ENCODE measurements around the gene KRTAP5-5.
"Not testable (repeated sequence)": the region's sequence is repeated elsewhere in the genome, so short reads cannot be mapped to it uniquely, and the experiment has no call there.

KRTAP5-5 gene

GRCh38 chr11:1642288-1643145, 12.9 kb downstream of the KRTAP5-5 start:
- DNase-seq = no peak

- no peak for DNase-seq
Measured at GRCh38 chr11:1643146-1643690, 13.6 kb downstream of the KRTAP5-5 start.

DNA sequence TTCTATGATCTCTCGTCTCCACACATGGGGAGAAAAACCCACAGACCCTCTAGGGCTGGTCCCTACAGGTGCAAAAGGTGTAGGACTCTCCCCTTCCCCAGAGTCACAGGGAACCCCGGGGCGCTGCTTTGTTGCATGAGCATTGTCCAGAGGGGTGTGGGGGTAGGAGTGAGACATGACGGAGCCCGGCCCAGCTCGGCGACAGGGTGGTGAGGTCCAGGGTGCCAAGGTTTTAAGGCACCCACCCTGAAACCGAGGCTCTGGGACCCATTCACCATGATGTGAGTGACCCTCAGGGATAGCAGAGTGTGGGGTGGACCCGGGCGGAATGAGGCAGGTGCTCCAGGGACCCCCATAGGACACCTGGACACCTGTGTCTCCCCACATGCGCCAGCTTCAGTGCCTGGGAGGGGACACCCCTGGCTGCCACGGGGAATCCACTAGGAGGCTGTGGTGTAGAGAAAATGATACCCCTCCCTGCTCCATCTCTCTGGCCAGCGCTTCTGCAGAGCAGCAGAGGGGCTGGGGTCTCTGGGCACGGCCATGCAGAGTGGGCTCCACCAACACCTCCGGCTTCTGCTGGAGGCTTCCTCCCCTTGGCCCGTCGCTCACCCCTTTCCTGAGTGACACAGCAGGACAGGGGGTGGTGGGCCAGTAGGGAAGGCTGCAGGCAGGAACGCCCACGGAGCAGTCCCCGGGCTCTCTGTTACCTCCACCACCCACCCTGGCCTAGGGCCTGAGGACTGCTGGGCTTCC, 15.2 kb downstream of the KRTAP5-5 start:
- no peak for DNase-seq

- no peak for DNase-seq
Measured at GRCh38 chr11:1645357-1645821, 15.8 kb downstream of the KRTAP5-5 start.

DNA sequence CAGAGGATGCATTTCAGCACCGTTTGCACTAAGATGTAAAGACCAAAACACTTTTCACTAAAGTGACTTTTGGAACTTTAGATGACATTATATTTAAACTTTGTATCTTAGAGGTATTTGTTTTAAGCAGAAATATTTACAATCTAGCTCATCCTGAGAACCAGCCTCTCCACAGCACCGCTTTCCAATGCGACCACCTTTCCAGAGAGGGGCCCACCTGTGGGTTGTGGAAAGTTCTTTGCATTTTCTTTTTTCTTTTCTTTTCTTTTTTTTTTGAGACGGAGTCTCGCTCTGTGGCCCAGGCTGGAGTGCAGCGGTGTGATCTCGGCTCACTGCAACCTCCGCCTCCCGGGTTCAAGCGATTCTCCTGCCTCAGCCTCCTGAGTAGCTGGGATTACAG, 17.0 kb downstream of the KRTAP5-5 start:
- DNase-seq = not testable (repeated sequence)

DNA sequence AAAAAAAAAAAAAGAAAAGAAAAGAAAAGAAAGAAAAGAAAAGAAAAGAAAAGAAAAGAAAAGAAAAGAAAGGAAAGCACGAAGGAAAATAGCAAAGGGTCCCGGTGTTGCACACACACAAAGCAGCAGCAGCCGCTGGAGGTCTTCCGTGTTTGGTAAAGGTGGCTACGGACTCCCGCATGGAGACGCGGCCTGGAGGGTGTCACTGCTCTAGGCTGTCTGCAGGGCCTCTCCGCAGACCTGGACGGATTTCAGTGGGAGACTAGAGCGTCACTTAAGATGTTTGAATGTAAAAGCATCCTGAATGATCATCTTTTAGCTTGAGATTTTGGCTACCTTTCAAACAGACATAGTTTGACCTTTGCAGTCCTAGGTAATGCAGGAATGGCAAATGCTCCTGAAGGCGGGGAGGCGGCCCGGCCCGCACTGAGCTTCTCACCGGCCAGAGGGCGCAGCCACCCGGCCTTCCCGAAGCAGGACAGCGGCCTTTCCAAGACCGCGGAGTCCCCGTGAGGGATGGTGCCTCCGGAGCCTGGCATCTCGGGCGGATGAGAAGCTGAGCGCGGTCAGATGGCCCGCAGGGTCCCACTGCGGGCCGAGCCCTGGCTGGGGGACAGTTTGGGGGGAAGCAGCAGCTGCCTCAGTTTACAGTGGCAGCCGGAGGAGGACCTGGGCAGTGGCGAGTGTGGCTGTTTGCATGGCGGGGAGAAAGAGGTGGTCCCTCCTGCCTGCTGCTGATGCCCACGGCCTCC, 18.5 kb downstream of the KRTAP5-5 start:
- DNase-seq = no peak

DNA sequence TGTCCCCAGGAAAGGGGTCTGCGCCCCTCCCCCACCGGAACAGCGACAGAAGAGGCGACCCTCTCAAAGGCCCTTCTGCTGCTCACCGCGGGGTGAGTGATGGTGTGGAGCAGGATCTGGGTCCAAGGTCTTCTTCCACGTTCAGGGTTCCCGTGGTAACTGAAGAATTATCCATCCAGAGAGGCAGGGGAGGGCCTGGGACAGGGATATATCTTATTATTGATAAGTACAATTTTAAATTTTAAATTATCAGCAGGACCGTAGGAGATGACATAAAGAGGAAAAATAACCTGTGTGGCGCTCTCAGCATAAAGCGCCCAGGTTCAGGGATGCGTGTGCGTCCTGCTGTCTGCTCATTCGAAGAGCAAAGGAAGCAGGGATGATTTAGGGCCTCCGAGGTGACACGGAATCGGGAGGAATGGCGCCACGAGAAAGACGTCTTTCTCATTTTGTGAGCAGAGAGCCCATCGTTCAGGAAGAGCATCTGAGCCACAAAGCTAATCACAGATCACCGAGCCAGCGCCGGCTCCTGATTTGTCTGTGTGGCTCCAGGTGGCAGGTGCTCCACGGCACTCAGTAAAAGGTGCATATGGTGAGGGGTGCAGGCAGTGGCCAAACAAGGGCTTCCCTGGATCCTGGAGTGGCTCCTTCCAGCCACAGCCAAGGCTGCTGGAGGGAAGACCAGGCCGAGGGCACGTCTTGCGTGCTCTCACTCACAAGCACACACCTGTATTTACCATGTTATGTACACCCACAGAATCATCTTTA, 19.3 kb downstream of the KRTAP5-5 start:
- no peak for DNase-seq

DNA sequence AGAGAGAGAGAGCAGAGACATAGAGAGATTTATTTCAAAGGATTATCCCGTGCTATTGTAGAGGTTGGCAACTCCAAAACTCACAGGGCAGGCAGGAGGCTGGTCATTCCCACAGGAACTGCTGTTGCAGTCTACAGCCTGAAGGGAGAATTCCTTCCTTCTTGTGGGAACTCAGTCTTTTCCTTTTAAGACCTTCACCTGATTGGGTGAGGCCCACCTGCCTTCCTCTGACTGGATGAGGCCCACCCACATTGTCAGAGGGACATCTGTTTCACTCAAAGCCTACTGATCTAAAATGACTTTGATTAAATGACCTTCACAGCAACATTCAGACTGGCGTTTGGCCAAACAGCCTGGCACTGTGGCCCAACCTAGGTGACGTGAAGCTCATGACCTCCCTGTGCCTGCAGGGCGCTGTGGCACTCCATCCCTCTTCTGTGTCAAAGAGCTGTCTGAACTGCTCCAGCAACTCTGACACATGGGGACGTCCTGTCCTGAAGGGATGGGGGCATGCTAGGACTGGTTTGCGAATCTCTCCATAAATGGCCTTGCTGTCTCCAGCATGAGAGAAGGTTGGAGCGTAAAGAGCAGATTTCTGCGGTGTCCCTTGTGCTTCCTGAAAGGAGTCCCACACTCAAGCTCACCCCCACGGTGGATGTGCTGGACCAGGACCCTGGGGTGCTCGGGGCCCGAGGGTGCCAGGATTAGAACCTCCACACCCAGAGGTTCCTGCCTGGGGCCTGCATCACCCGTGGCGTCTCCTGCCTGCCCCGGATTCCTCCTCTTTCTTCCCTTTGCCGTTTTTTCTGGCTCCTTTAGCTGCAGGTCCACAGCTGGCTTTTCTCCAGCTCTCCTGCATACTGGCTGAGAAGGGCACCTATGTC, 20.7 kb downstream of the KRTAP5-5 start:
- DNase-seq = no peak

- DNase-seq = no peak
Measured at GRCh38 chr11:1650918-1651262, 21.3 kb downstream of the KRTAP5-5 start.

DNA sequence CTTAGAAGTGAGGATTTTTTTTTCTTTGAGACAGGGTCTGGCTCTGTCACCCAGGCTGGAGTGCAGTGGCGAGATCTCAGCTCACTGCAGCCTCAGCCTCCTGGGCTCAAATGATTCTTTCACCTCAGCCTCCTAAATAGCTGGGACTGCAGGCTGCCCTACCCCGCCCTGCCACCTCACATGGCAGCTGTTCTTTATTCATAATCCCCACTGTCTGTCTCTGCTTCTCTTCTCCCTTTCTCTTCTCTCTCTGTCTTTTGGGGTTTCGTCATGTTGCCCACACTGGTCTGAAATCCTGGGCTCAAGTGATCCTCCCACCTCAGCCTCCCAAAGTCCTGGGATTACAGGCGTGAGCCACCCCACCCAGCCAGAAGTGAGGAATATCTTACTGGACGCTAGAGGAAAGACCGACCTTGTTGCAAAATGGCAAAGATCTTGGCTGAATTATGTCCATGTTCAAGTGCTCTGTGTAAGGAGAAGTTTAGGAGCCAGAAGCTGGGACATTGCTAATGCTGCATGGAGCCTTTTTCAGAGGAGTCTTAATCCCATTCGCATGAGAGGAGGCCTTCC, 21.9 kb downstream of the KRTAP5-5 start:
- no peak for DNase-seq

DNA sequence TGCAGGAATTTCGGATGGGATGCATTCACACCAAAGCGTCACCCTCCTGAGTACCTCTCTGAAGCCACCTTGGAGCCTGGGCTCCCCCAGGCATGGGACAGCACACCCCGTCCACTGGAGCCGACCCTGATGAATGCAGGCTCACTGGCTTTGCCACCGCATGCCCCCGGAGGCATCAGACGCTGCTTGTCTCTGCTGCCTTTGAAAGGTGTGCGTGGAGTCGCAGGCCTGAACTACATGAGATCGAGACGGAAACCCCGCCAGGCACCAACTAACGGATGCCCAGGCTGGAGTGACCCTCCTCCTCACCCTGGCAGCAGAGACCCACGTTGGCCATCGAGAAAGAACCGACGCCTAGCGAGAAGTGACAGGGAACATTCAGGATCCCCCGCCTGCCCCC, 22.5 kb downstream of the KRTAP5-5 start:
- DNase-seq = no peak

- DNase-seq = no peak
Measured at GRCh38 chr11:1652442-1652770, 22.8 kb downstream of the KRTAP5-5 start.

DNA sequence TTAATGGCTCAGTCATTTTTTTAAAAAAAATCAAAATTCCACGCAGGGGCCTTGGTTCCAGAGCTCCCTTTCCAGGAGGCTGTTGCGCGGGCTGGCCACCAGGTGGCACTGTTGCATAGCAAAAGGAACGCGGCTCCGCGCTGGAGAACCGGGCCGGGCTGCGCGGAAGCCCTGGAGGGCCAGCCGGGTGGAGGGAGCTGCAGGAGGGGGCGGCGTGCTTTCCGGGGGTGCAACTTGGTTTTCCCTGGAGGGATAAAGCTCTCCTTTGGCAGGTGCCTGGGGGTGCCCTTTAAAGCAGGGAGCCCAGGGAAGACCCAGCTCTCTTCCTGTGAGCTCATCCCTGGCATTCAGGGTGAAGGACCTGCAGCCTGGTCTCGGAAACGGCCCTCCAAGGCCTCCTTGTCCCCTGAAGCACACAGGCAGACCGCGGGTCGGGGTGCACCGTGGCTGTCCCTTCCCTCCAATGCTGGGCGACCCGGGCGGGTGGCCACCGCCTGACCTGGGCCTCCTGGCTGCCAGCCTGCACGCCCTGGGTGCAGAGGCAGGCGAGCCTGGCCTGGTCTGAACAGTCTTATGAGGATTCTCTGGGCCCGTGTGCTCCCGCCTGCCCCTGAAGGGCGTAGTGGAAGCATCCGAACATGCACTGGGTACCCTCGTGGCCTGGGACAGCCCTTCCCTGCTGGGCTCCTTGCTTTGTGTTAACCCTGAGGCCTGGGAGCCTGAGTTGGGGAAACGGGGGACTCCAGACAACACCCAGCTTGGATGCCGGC, 23.4 kb downstream of the KRTAP5-5 start:
- DNase-seq = peak; percentile 75 to 84 (median 82)

GRCh38 chr11:1653541-1654387, 24.2 kb downstream of the KRTAP5-5 start:
- DNase-seq = no peak

DNA sequence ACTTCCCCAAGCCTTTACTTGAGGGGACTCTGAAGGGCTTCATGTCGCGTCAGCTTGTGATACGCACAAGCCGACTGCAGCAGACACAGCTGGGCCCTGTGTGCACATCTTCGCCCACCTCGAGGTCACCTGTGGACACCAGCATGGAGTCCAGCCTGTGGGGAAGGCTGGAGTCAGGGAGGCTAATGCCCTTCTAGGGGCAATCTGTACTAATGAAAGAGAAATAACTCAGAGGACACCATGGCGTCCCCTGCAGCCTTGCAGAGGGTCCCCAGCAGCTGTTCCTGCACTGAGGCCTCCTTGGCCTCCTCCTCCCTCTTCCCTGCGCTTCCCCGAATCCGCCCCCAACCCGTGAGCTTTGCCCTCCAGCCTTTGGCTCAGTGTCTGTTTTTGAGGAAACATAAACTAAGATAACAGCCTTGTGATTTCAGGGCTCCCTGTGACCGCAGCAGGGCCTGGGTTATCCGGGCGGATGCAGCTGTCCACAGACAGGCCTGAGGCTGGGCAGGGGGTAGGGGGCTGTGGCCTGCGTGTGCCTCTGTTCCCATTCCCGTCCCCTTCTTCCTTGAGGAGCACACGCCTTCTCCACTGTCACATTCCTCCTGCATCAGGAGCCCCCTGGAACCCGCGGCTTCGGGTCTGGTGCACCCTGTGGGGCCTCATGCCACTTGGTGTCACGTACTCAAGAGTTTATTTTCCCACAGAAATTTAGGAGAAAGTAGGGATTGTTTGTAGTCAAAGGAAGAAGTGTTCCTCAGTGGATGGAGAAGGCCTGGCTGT, 25.0 kb downstream of the KRTAP5-5 start:
- no peak for DNase-seq

GRCh38 chr11:1655168-1656060, 25.8 kb downstream of the KRTAP5-5 start:
- no peak for DNase-seq

GRCh38 chr11:1656061-1656441, 26.5 kb downstream of the KRTAP5-5 start:
- DNase-seq = no peak
